HUES6 (cell line): ENCODE measurements around the gene UBAC2.
"Not testable (repeated sequence)": the region's sequence is repeated elsewhere in the genome, so short reads cannot be mapped to it uniquely, and the experiment has no call there.

Source experiments
- H3K27ac ChIP-seq: 2 replicates; pipeline ENCODE4 v1.7.0; 2013; ENCODE audit warnings: low read depth, mild to moderate bottlenecking, low read length, inconsistent platforms
- H3K27me3 ChIP-seq: 2 replicates; pipeline ENCODE4 v1.6.1; 2013; ENCODE audit warnings: low read length; ENCODE audit not compliant: control insufficient read depth, insufficient read depth
- H3K36me3 ChIP-seq: 2 replicates; pipeline ENCODE4 v1.6.1; 2013; ENCODE audit warnings: low read length; ENCODE audit not compliant: control insufficient read depth, insufficient read depth
- H3K4me1 ChIP-seq: 2 replicates; pipeline ENCODE4 v1.6.1; 2013; ENCODE audit warnings: low read length; ENCODE audit not compliant: control insufficient read depth, insufficient read depth
- H3K4me3 ChIP-seq: 2 replicates; pipeline ENCODE4 v1.5.1; 2013; ENCODE audit warnings: low read depth, low read length
- H3K9ac ChIP-seq: one replicate; pipeline ENCODE4 v1.6.1; 2013; ENCODE audit warnings: mild to moderate bottlenecking, low read length
- H3K9me3 ChIP-seq: 2 replicates; pipeline ENCODE4 v1.6.1; 2013; ENCODE audit warnings: low read depth, low read length; ENCODE audit not compliant: control insufficient read depth, insufficient read depth

Gene UBAC2

GRCh38 chr13:99203601-99204579 is 3.2 kb downstream of the UBAC2 start:
- H3K27ac ChIP-seq = no peak overlapping the region
- no peak overlapping the region for H3K9ac ChIP-seq
- no peaks in the 10 kb centered on the region for H3K9me3 ChIP-seq
- peaks cover 19% of the 10 kb centered on the region for H3K36me3 ChIP-seq
- H3K27me3 ChIP-seq = no peaks in the 10 kb centered on the region
- H3K4me3 ChIP-seq = no peak overlapping the region
- peaks cover 27% of the 10 kb centered on the region for H3K4me1 ChIP-seq

DNA sequence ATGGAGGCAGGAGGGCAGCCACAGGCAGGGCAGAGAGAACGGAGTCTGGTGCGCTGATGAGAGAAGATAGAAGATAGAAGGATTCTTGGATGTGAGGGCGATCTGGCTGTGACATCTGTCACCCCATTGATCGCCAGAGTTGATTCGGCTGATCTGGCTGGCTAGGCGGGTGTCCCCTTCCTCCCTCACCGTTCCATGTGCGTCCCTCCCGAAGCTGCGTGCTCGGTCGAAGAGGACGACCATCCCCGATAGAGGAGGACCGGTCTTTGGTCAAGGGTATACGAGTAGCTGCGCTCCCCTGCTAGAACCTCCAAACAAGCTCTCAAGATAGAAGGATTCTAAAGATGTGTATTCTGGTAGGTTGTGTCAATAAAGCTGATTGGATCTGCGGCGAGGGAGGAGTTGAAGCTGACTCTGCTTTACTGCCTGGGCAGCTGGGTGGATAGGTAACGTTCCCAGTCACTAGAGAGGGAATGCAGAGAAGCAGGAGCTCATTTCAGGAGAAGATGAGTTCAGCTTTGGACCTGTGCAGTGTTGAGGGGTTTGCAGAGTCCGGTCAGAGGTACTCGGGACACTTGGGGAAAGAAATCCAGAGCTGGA is 5.1 kb downstream of the UBAC2 start:
- Histone ChIP-seq H3K27me3 (no peaks in the 10 kb centered on the region), H3K36me3 (peaks cover 19% of the 10 kb centered on the region), H3K4me3 (no peak overlapping the region), H3K4me1 (peaks cover 27% of the 10 kb centered on the region), H3K9ac (no peak overlapping the region), H3K27ac (no peak overlapping the region), H3K9me3 (no peaks in the 10 kb centered on the region)

DNA sequence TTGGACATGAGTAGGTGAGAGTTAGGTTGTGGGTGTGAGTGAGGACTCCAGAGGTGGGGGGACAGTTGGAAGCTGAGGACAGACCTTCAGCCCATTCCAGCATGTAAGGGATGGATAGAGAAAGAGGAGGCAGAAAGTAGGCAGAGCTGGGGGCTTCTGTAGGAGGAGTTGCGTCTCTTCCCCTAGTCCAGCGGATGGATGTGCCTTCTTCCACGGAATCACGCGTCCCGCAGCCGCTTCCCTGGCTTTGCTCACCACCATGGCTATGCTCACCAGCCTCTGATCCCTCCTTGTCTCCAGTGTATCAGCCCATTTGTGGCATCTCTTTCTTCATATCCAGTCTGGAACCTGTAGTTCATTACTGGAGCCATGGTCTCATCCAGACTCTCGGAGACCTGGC is 5.6 kb downstream of the UBAC2 start:
- peaks cover 27% of the 10 kb centered on the region for H3K4me1 ChIP-seq
- H3K36me3 ChIP-seq = peaks cover 19% of the 10 kb centered on the region

DNA sequence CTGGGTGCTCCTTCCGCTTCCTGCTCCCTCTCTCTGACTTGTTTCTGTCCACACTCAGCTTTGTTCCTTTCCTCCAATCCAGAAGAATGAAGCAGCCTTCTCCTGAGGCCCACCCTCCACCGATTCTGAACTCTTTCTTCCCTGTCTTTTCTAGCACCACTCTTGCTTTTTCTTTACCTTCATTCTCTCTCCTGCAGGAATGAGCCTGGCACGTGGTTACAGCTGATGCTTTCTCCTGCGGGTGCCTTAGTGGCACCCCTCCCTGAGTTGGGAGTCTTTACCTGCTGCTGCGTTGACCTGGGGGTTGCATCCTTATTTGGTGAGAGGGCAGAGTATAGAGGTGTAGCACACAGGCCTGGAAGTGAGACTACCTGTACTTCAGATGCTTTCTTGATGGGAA is 6.2 kb downstream of the UBAC2 start:
- Histone ChIP-seq H3K27me3 (no peaks in the 10 kb centered on the region), H3K9me3 (no peaks in the 10 kb centered on the region), H3K36me3 (peaks cover 19% of the 10 kb centered on the region), H3K9ac (no peak overlapping the region), H3K4me3 (no peak overlapping the region), H3K27ac (no peak overlapping the region), H3K4me1 (peaks cover 27% of the 10 kb centered on the region)

More for the DNA sequence above, 5.6 kb downstream of the UBAC2 start:
- Histone ChIP-seq H3K9ac (no peak overlapping the region), H3K27me3 (no peaks in the 10 kb centered on the region), H3K4me3 (no peak overlapping the region), H3K9me3 (no peaks in the 10 kb centered on the region), H3K27ac (no peak overlapping the region)

- no peaks in the 10 kb centered on the region for H3K27me3 ChIP-seq
- H3K9ac ChIP-seq = no peak overlapping the region
- H3K4me3 ChIP-seq = no peak overlapping the region
- H3K27ac ChIP-seq = no peak overlapping the region
- peaks cover 19% of the 10 kb centered on the region for H3K36me3 ChIP-seq
- peaks cover 20% of the 10 kb centered on the region for H3K4me1 ChIP-seq
- H3K9me3 ChIP-seq = no peaks in the 10 kb centered on the region
Measured at GRCh38 chr13:99207511-99207910, 6.9 kb downstream of the UBAC2 start.

- Histone ChIP-seq H3K27me3 (no peaks in the 10 kb centered on the region), H3K4me3 (no peak overlapping the region), H3K4me1 (peaks cover 19% of the 10 kb centered on the region), H3K9me3 (no peaks in the 10 kb centered on the region), H3K36me3 (peaks cover 19% of the 10 kb centered on the region), H3K9ac (no peak overlapping the region), H3K27ac (no peak overlapping the region)
Measured at GRCh38 chr13:99208185-99208584, 7.5 kb downstream of the UBAC2 start.

DNA sequence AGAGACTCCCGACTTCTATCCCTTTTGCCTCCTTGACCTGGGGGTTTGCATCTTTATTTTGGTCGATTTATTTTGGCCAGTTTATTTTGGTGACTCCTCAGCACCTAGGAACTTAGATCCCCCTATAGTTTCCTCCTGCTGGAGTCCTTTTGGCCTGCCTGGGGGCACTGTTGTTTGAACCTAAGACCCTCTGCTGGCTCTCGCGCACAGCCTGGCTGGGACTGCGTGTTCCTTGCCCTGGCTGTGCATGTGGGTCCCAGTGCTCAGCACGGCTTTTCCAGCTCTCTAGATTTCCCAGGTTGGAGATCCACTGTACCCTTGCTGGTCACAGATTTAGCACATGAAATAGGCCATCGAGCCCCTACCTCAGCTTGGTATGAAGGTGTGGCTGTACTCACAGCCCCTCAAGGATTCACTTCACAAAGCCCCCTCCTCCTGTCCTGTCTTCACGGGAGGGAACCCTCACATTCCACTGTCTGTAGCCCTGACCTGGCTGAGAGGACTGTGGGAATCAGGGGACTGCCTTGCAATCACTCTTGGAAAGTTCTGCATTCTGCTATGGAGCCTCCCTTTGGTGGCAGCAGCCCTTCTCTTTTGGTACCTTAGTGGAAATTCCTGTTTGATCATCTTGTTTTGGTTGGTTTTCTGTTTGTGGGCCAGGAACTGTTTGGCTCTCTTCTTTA is 8.3 kb downstream of the UBAC2 start:
- Histone ChIP-seq H3K4me1 (peaks cover 15% of the 10 kb centered on the region), H3K36me3 (peaks cover 14% of the 10 kb centered on the region), H3K27ac (no peak overlapping the region), H3K9ac (no peak overlapping the region), H3K27me3 (no peaks in the 10 kb centered on the region), H3K4me3 (no peak overlapping the region), H3K9me3 (no peaks in the 10 kb centered on the region)

DNA sequence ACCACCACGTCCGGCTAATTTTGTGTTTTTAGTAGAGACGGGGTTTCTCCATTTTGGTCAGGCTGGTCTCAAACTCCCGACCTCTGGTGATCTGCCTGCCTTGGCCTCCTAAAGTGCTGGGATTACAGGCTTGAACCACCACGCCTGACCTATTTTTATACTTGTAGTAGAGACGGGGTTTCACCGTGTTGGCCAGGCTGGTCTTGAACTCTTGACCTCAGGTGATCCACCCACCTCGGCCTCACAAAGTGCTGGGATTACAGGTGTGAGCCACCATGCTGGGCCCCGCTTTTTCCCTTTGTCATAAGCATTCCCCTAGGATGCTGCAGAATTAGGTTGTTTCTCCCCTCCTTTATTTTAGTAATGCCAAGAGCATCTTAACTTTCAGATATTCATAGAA is 10.0 kb downstream of the UBAC2 start:
- not testable (repeated sequence) for H3K27ac ChIP-seq, H3K4me3 ChIP-seq, H3K27me3 ChIP-seq, H3K9ac ChIP-seq, H3K9me3 ChIP-seq
- H3K36me3 ChIP-seq = peaks cover 14% of the 10 kb centered on the region
- H3K4me1 ChIP-seq = peaks cover 24% of the 10 kb centered on the region

GRCh38 chr13:99211421-99212035 is 10.9 kb downstream of the UBAC2 start:
- no peak overlapping the region for H3K4me3 ChIP-seq
- H3K27me3 ChIP-seq = no peaks in the 10 kb centered on the region
- H3K36me3 ChIP-seq = peaks cover 6% of the 10 kb centered on the region
- H3K4me1 ChIP-seq = peaks cover 24% of the 10 kb centered on the region
- no peak overlapping the region for H3K27ac ChIP-seq
- no peak overlapping the region for H3K9ac ChIP-seq
- no peaks in the 10 kb centered on the region for H3K9me3 ChIP-seq

GRCh38 chr13:99214232-99214631 is 13.6 kb downstream of the UBAC2 start:
- H3K9me3 ChIP-seq = no peaks in the 10 kb centered on the region

More at GRCh38 chr13:99214232-99214631, 13.6 kb downstream of the UBAC2 start:
- no peaks in the 10 kb centered on the region for H3K27me3 ChIP-seq
- H3K9ac ChIP-seq = no peak overlapping the region
- H3K4me1 ChIP-seq = peaks cover 20% of the 10 kb centered on the region
- H3K36me3 ChIP-seq = no peaks in the 10 kb centered on the region; the same call in 1 of the 2 replicates
- no peak overlapping the region for H3K4me3 ChIP-seq
- no peak overlapping the region for H3K27ac ChIP-seq
